ENCODE measurements around the gene SERTM1.
A peak's percentile ranks its signal among the peaks of the same experiment; 100 is the strongest.

SERTM1 gene

DNA sequence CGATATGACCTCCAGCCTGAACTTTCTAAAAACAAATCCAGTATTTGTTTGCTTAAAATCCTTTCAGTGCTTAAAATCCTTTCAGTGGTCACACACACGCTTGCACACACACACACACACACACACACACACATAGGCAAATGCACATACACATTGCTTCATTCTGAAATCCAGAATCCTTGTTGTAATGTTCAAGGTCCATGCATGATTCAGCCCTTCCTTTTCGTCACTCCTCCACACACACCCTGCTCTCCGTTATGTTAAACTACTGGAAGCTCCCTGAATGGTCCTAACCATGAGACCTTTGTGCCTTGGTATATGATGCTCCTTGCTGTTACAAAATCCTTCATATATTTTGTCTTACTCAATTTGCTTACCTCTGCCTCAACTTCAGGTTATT lies 44.9 kb downstream of the SERTM1 start:
- TF ChIP-seq ZFX (IDR thresholded peaks at IDR 0.05) = no peak
- TF ChIP-seq, protein P1, sequence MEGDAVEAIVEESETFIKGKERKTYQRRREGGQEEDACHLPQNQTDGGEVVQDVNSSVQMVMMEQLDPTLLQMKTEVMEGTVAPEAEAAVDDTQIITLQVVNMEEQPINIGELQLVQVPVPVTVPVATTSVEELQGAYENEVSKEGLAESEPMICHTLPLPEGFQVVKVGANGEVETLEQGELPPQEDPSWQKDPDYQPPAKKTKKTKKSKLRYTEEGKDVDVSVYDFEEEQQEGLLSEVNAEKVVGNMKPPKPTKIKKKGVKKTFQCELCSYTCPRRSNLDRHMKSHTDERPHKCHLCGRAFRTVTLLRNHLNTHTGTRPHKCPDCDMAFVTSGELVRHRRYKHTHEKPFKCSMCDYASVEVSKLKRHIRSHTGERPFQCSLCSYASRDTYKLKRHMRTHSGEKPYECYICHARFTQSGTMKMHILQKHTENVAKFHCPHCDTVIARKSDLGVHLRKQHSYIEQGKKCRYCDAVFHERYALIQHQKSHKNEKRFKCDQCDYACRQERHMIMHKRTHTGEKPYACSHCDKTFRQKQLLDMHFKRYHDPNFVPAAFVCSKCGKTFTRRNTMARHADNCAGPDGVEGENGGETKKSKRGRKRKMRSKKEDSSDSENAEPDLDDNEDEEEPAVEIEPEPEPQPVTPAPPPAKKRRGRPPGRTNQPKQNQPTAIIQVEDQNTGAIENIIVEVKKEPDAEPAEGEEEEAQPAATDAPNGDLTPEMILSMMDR (conservative IDR thresholded peaks at IDR 0.05) = no peak
- H3K27ac ChIP-seq = no peak overlapping the region

DNA sequence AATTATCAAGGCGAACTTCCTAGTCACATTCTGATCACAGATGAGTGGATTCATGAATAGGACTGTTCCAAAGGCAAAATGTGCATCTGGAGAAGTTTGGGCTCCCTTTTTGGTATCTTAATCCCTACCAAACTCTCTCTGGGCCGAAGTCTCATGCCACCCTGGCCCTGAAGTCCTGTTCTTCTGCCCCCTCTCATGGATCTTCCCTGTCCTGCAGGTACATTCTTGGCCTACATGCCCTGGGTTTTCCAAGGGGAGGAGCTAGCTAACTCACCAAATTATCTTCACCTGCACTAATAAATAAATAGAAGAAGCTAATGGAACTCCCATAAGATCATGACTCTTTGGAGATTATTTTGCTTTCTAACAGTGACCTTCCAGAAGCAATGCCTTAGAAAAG lies 50.3 kb downstream of the SERTM1 start:
- no peak for TF ChIP-seq ZFX (IDR thresholded peaks at IDR 0.05)
- TF ChIP-seq, protein P1 (conservative IDR thresholded peaks at IDR 0.05) = no peak

DNA sequence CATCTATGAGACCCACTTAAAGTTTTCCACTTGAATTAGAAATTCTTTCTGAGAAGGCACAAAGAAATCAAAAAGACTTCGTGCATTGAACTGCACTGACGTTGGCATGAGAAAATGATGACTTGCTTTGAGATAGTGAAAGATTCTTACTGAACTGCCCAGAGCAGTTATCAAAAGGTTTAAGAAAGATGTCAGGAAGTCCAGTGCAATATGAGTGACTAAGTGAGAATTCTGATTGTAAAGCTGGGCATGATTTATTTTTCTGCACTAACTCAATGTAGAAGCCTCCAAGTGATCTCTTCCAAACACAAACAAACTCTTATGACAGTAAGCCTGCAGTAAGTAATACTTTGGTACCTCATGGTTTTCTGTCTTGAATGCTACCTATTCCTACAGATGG lies 52.1 kb downstream of the SERTM1 start:
- no peak overlapping the region for H3K27ac ChIP-seq
- no peak for TF ChIP-seq ZFX (IDR thresholded peaks at IDR 0.05)
- TF ChIP-seq, protein P1 (conservative IDR thresholded peaks at IDR 0.05) = no peak

More for the DNA sequence above, 50.3 kb downstream of the SERTM1 start:
- H3K27ac ChIP-seq = no peak overlapping the region

DNA sequence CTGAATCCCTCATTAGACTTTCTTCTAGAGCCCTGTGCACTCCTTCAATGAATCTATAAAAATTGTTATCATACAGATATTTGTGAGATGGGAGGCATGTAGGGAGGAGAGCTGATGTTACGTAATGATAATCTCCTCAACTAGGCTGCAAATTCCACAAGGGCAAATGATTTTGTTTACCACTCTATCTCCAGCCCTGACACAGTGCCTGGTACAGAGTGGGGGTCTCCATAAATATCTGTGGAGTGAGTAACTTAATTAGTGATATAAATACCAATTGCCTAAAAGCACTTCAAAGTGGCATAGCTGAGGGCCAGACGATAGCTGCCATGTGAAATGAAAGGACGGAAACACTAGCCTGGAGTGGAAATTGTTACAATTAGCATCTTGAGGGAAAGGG lies 54.2 kb downstream of the SERTM1 start:
- TF ChIP-seq, protein P1 (conservative IDR thresholded peaks at IDR 0.05) = no peak
- TF ChIP-seq ZFX (IDR thresholded peaks at IDR 0.05) = no peak
- H3K27ac ChIP-seq = no peak overlapping the region

DNA sequence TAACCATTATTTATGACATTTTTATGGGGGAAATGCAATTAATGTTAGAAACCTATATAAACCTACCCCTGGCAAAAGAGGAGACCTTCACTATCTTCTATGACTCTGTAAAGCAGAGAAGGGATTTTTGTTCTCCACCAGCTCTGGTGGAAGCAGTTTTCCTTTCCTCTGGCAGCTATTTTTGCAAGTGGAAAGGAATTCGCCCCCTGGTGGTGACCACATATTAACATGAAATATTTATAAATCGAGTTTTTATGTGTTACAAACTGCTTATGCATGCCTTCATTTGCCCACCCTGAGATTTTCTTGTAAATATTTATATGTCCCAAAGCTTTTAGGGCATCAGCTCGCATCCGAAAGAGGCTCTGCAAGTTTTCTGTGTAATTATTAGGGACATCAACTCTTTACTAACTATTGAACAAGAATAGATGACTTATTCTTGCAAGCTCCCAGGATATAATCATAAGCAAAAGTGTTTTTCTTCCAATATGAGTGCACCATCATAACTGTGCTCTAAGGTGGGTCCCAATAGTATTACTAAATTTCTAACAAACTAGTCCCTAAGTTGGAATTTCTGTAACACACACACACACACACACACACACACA lies 62.4 kb downstream of the SERTM1 start:
- no peak overlapping the region for H3K27ac ChIP-seq
- TF ChIP-seq ZFX (IDR thresholded peaks at IDR 0.05) = no peak
- TF ChIP-seq, protein P1 (conservative IDR thresholded peaks at IDR 0.05) = peak; percentile 74

DNA sequence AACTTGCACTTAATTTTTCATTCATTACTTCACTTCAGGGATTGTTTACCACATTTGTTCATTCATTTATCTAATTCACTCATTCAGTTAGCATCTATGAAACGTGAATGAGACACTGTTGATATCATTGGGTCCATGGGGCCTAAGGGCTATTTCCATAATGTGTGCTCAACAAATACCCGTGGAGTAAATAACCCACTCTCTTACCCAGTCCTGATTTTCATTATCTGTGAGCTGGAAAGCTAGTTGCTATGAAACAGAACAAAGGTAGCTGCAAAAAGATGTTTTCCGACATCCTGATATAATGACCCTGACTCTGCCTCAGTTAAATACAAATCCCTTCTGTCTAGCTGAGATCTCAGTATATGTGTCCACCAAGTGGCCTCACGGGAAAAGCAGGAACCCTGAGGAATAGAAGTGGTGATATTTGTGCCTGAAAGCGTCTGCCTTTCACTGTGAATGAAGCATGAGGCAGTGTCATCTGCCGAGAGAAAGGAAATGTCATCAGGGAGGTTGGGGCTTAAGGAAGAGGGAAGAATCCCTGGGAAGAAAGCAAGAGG lies 63.8 kb downstream of the SERTM1 start:
- TF ChIP-seq ZFX (IDR thresholded peaks at IDR 0.05) = no peak
- TF ChIP-seq, protein P1 (conservative IDR thresholded peaks at IDR 0.05) = no peak
- no peak overlapping the region for H3K27ac ChIP-seq

DNA sequence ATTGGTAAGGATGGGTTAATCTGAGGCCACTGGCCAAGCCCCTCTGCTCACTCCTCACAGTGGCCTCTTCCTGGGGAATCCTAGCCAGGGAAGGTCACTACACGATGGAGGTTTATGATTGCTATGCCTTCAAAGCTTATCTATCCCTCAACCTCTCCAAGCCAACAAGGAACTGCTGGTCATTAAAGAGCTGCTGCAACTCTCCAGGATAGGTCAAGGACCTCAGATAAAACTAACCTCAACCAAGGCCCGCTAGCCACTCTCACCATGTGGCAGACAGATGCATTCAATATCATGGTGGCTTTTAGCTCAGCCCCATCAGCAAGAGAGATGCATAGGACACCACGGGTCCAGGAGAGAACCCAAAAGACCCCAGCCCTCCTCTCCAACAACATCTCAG lies 71.6 kb downstream of the SERTM1 start:
- H3K27ac ChIP-seq = no peak overlapping the region
- TF ChIP-seq, protein P1 (conservative IDR thresholded peaks at IDR 0.05) = no peak
- no peak for TF ChIP-seq ZFX (IDR thresholded peaks at IDR 0.05)
